Spleen (tissue), 11 donors: ENCODE results near the gene ZNRD2. TPM values are rescaled to one million over a fixed set of nuclear protein-coding genes. Genes with fewer than 3 reads are reported as not detected.

ENCODE experiments used
- DNase-seq: peaks from one replicate; pipeline ENCODE4 v3.0.0-alpha.2; 2020
- H3K27ac ChIP-seq, 8 donors: fragments of 200-600 bp; sonication (generic) in 7 of 8; 1 replicate in 4 of 8; 2 replicates in 4 of 8; pipeline versions ENCODE4 v1.5.0 to v1.8.0; 2016 to 2021; ENCODE audit warnings: inconsistent platforms in 4 of 8, mild to moderate bottlenecking in 4 of 8, moderate library complexity in 1 of 8
- H3K27me3 ChIP-seq, 7 donors: fragments of 200-600 bp; sonication (generic) in 6 of 7; replicated peaks in 1 of 7; 1 replicate in 4 of 7; 2 replicates in 3 of 7; pipeline versions ENCODE4 v1.5.0 to v1.8.0; 2016 to 2021; ENCODE audit warnings: inconsistent platforms in 3 of 7, mild to moderate bottlenecking in 1 of 7
- H3K36me3 ChIP-seq, 6 donors: fragments of 200-600 bp; sonication (generic) in 5 of 6; 1 replicate in 4 of 6; 2 replicates in 2 of 6; pipeline versions ENCODE4 v1.5.0 to v1.8.0; 2016 to 2021; ENCODE audit warnings: inconsistent platforms in 2 of 6
- H3K4me1 ChIP-seq, 6 donors: fragments of 200-600 bp; sonication (generic) in 5 of 6; 1 replicate in 3 of 6; 2 replicates in 3 of 6; pipeline versions ENCODE4 v1.5.0 to v1.8.0; 2016 to 2021; ENCODE audit warnings: inconsistent platforms in 3 of 6
- H3K4me3 ChIP-seq, 8 donors: fragments of 200-600 bp; sonication (generic) in 7 of 8; 1 replicate in 4 of 8; 2 replicates in 4 of 8; pipeline versions ENCODE4 v1.5.0 to v1.8.0; 2016 to 2021; ENCODE audit warnings: inconsistent platforms in 4 of 8, mild to moderate bottlenecking in 4 of 8, moderate library complexity in 2 of 8
- H3K9me3 ChIP-seq, 8 donors: fragments of 200-600 bp; sonication (generic) in 7 of 8; 1 replicate in 4 of 8; 2 replicates in 4 of 8; pipeline versions ENCODE4 v1.5.0 to v1.8.0; 2016 to 2021; ENCODE audit warnings: inconsistent platforms in 4 of 8
- CTCF ChIP-seq, 11 experiments: fragments of 200-600 bp in 7 of 11; fragments of 450-650 bp in 4 of 11; sonication (generic) in 4 of 11; IDR thresholded peaks in 8 of 11; conservative IDR thresholded peaks in 3 of 11; 1 replicate in 7 of 11; 2 replicates in 4 of 11; pipeline versions ENCODE4 v1.4.0 to v1.8.0; 2016 to 2021; ENCODE audit warnings: antibody characterized with exemption in 11 of 11, inconsistent platforms in 4 of 11, mild to moderate bottlenecking in 1 of 11
- POLR2A ChIP-seq, 3 donors: fragments of 450-650 bp; IDR thresholded peaks; one replicate each; pipeline ENCODE4 v1.5.1; 2017; ENCODE audit warnings: antibody characterized with exemption in 3 of 3, mild to moderate bottlenecking in 1 of 3
- POLR2AphosphoS5 ChIP-seq, 3 donors: sonication (generic); formaldehyde crosslinking; IDR thresholded peaks; one replicate each; pipeline ENCODE4 v1.5.1; 2017; ENCODE audit warnings: antibody characterized with exemption in 3 of 3
- WGBS, 5 donors: extraction: QIAGEN DNeasy Blood & Tissue Kit in 3 of 5; methylation state at CpG; one replicate each; pipeline versions ENCODE4 v1.1.5 to v1.1.7; 2013 to 2018; 5-methylcytosine and 5-hydroxymethylcytosine counted together
- intact Hi-C: fragments of 100-400 bp; cut with DNase I; formaldehyde crosslinking; loops from one replicate; pipeline ENCODE4 v1.15.0; 2023; ENCODE audit warnings: low total_unique reads
- polyA plus RNA-seq, 3 donors: library from polyadenylated mRNA; stranded (reverse); fragments of 200-250 nt; gene quantifications; one replicate each; pipeline ENCODE4 v1.2.1, GENCODE V29; 2013
- total RNA-seq, 7 donors: library from RNA; depleted of rRNA in 3 of 7; stranded (reverse); fragments of >200 nt in 3 of 7; fragmentation: NEBNext Ultra II Directional in 4 of 7; extraction: Animal tissue kit (Norgen Biotek cat#: 25700) in 4 of 7; gene quantifications; one replicate each; pipeline versions ENCODE4 v1.1.0 to v1.2.1, GENCODE V29; 2016 to 2021
- donor health status: healthy with polysubstance abuse.
- donor health status: DM: no; HTN: no; CAD: no; lungs with moderate emphysema.
- donor health status: DM: no; HTN: no; CAD: no.
- donor health status: Bipolar disorder and iron deficiency.
- donor health status: healthy.
- donor health status: DM: no; HTN: no; CAD: no.
- donor health status: DM: yes; HTN: yes; CAD: no.

Gene ZNRD2
- total and polyA plus RNA-seq, 10 donors = 20.9 to 68.8 (median 38.4) TPM

- Histone ChIP-seq H3K4me1 (peaks cover 36 to 87% (median 78%) of the 10 kb centered on the region in 6 donors), H3K4me3 (peak overlapping the region; percentile 71 to 95 (median 88)), H3K36me3 (peaks cover 0 to 28% (median 2%) of the 10 kb centered on the region in 6 donors), H3K27ac (peak overlapping the region; percentile 88 to 99 (median 96)), H3K9me3 (no peaks in the 10 kb centered on the region), H3K27me3 (no peaks in the 10 kb centered on the region)
- 0 to 1% (median 0%) methylated on average over 16 to 67 of the region's 67 CpGs for WGBS, 5 donors
- peak; percentile 99 for DNase-seq
- intact Hi-C loops = no loop called here
- TF ChIP-seq CTCF (IDR thresholded peaks at IDR 0.05 in 8 of 11, conservative IDR thresholded peaks at IDR 0.05 in 3 of 11) (peak; percentile 70 to 100 (median 99)), POLR2AphosphoS5 (IDR thresholded peaks at IDR 0.05) (peak; percentile 93 to 96 (median 95)), POLR2A (IDR thresholded peaks at IDR 0.05) (peak in 1 of 3 donors; percentile 72)
These were observed 4.0 kb downstream of the ZNRD2 start for GRCh38 chr11:65574109-65574810.

GRCh38 chr11:65574811-65575567 is 4.7 kb downstream of the ZNRD2 start:
- H3K27me3 ChIP-seq = no peaks in the 10 kb centered on the region
- no peaks in the 10 kb centered on the region for H3K9me3 ChIP-seq
- WGBS, 5 donors = 5 to 11% (median 6%) methylated on average over 11 to 28 of the region's 28 CpGs
- no peak for TF ChIP-seq CTCF (IDR thresholded peaks at IDR 0.05 in 8 of 11, conservative IDR thresholded peaks at IDR 0.05 in 3 of 11)
- TF ChIP-seq POLR2A (IDR thresholded peaks at IDR 0.05) = no peak
- no peak for TF ChIP-seq POLR2AphosphoS5 (IDR thresholded peaks at IDR 0.05)
- DNase-seq = peak; percentile 87
- peak overlapping the region; percentile 71 to 95 (median 88) for H3K4me3 ChIP-seq
- peak overlapping the region; percentile 88 to 99 (median 96) for H3K27ac ChIP-seq
- H3K36me3 ChIP-seq = peaks cover 1 to 35% (median 9%) of the 10 kb centered on the region in 6 donors
- H3K4me1 ChIP-seq = peaks cover 36 to 89% (median 75%) of the 10 kb centered on the region in 6 donors
- intact Hi-C loops = no loop called here

GRCh38 chr11:65575568-65576231 is 5.4 kb downstream of the ZNRD2 start, which contains the start of gene EHBP1L1:
Gene EHBP1L1 (plus strand): TSS chr11:65576053. CDS start chr11:65576303, 250 bp downstream.
- peak; percentile 74 to 84 (median 83) for TF ChIP-seq POLR2AphosphoS5 (IDR thresholded peaks at IDR 0.05)
- TF ChIP-seq POLR2A (IDR thresholded peaks at IDR 0.05) = peak in 1 of 3 donors; percentile 28
- TF ChIP-seq CTCF (IDR thresholded peaks at IDR 0.05 in 8 of 11, conservative IDR thresholded peaks at IDR 0.05 in 3 of 11) = no peak
- DNase-seq = peak; percentile 95
- H3K27me3 ChIP-seq = no peaks in the 10 kb centered on the region
- peak within 1 kb of the TSS; percentile 71 to 95 (median 88) for H3K4me3 ChIP-seq
- H3K9me3 ChIP-seq = no peaks in the 10 kb centered on the region
- peak within 1 kb of the TSS; percentile 88 to 99 (median 96) for H3K27ac ChIP-seq
- 0 to 2% (median 1%) methylated on average over 5 to 69 of the region's 69 CpGs; no CpG with 5 or more reads in 1 of the 5 donors for WGBS, 5 donors
- H3K36me3 ChIP-seq = peaks cover 4 to 42% (median 17%) of the 10 kb centered on the region in 6 donors
- peaks cover 36 to 92% (median 72%) of the 10 kb centered on the region in 6 donors for H3K4me1 ChIP-seq
- intact Hi-C loops = no loop called here
